Epithelial cell of proximal tubule (primary cell): ENCODE data around the gene RNF25. TPM values are rescaled to one million over a fixed set of nuclear protein-coding genes. Genes with fewer than 3 reads are reported as not detected.

Experiments
- DNase-seq: peaks from one replicate; pipeline ENCODE4 v3.0.0-alpha.2; 2011; ENCODE audit warnings: low read depth
- H3K4me3 ChIP-seq: 2 replicates; pipeline ENCODE4 v1.5.1; 2011; ENCODE audit warnings: low read depth, mild to moderate bottlenecking, low read length
- CTCF ChIP-seq: conservative IDR thresholded peaks from 2 replicates; pipeline ENCODE4 v1.5.1; 2012; ENCODE audit warnings: low read depth, mild to moderate bottlenecking, low read length
- total RNA-seq: library from RNA; depleted of rRNA; stranded (reverse); fragments of >200 nt; gene quantifications from 2 replicates; pipeline ENCODE4 v1.2.3, GENCODE V29; 2015

RNF25 gene
- total RNA-seq, 1 donor from 2014 or later = 32.6 TPM

GRCh38 chr2:218679119-218679518 is 7.3 kb upstream of the RNF25 start:
- no peak for DNase-seq
- no peak for TF ChIP-seq CTCF
- H3K4me3 ChIP-seq = no peak overlapping the region

GRCh38 chr2:218671097-218671653 is 627 bp downstream of the RNF25 start:
- no peak for TF ChIP-seq CTCF
- peak overlapping the region; percentile 84 for H3K4me3 ChIP-seq
- DNase-seq = no peak

GRCh38 chr2:218664653-218665052 is 7.1 kb downstream of the RNF25 start:
- H3K4me3 ChIP-seq = no peak overlapping the region
- no peak for DNase-seq
- TF ChIP-seq CTCF = no peak

GRCh38 chr2:218663901-218664300 is 7.9 kb downstream of the RNF25 start:
- no peak for TF ChIP-seq CTCF
- no peak overlapping the region for H3K4me3 ChIP-seq
- no peak for DNase-seq

GRCh38 chr2:218662827-218663226 is 9.0 kb downstream of the RNF25 start:
- DNase-seq = no peak

GRCh38 chr2:218662377-218662776 is 9.4 kb downstream of the RNF25 start:
- no peak for DNase-seq
- H3K4me3 ChIP-seq = no peak overlapping the region
- no peak for TF ChIP-seq CTCF

More at GRCh38 chr2:218662827-218663226, 9.0 kb downstream of the RNF25 start:
- no peak for TF ChIP-seq CTCF
- H3K4me3 ChIP-seq = no peak overlapping the region

GRCh38 chr2:218659988-218660358 is 11.8 kb downstream of the RNF25 start:
- TF ChIP-seq CTCF = no peak
- no peak for DNase-seq
- peak overlapping the region; percentile 99 for H3K4me3 ChIP-seq
